ENCODE measurements around the gene PCDHB16.

Gene PCDHB16

DNA sequence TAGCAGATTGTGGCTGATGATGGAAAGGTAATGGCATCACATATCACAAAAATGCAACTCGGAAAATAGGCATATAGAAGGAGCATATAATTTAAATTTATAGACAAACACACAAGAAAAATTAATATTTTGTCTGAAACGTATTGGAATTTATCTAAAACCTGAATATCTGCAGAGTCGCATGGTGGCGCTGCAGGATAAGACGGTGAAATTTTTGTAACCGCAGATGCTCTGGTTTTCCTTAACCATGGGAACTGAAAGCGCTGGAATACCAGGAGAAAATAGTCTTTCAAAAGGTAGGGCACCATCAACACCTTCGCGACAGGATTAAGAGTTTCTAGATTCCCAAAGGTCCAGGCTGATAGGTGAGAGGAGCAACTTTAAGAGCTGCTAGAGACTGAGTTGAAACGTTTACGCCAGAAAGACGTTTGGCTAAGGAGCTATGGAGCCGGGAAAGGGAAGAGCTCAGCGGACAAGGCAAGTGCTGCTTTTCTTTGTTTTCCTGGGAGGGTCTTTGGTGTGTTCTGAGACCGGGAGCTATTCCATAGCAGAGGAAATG is 52.0 kb downstream of the PCDHB16 start:
- no peak for DNase-seq

All from activated CD4-positive, CD25-positive, alpha-beta regulatory T cell treated with anti-CD3 and anti-CD28 coated beads, Interleukin-2, amount 50 U/mL, for 72 hours (primary cell).